Mesenchymal stem cell (in vitro differentiated cells and primary cell): ENCODE data around the gene COL4A4.
"Not testable (repeated sequence)": the region's sequence is repeated elsewhere in the genome, so short reads cannot be mapped to it uniquely, and the experiment has no call there.

Experiments
- DNase-seq: peaks from one replicate; pipeline ENCODE4 v3.0.0-alpha.2; 2013
- H2AFZ ChIP-seq: one replicate; pipeline ENCODE4 v1.6.1; 2013; ENCODE audit warnings: low read depth, mild to moderate bottlenecking, control low read depth, inconsistent platforms, low read length, moderate library complexity
- H2AK5ac ChIP-seq: 2 replicates; pipeline ENCODE4 v1.6.1; 2013; ENCODE audit warnings: low read length, moderate library complexity, mild to moderate bottlenecking, inconsistent platforms; ENCODE audit not compliant: severe bottlenecking
- H2BK120ac ChIP-seq: one replicate; pipeline ENCODE4 v1.6.1; 2013; ENCODE audit warnings: low read depth, mild to moderate bottlenecking, inconsistent platforms, low read length, moderate library complexity
- H2BK12ac ChIP-seq, 2 experiments: one replicate each; pipeline ENCODE4 v1.6.1; 2013; ENCODE audit warnings: inconsistent platforms in 2 of 2, low read length in 2 of 2, mild to moderate bottlenecking in 2 of 2, moderate library complexity in 2 of 2, control low read depth in 1 of 2
- H2BK15ac ChIP-seq: one replicate; pipeline ENCODE4 v1.6.1; 2013; ENCODE audit warnings: mild to moderate bottlenecking, low read depth, inconsistent platforms; ENCODE audit not compliant: poor library complexity, severe bottlenecking
- H2BK5ac ChIP-seq: 2 replicates; pipeline ENCODE4 v1.6.1; 2013; ENCODE audit warnings: low read depth, mild to moderate bottlenecking, low read length, control low read depth, inconsistent platforms; ENCODE audit not compliant: poor library complexity, severe bottlenecking
- H3K14ac ChIP-seq, 2 experiments: one replicate each; pipeline ENCODE4 v1.6.1; 2013; ENCODE audit warnings: inconsistent platforms in 2 of 2, low read length in 2 of 2, control low read depth in 1 of 2, mild to moderate bottlenecking in 1 of 2, moderate library complexity in 1 of 2
- H3K18ac ChIP-seq, 2 experiments: one replicate each; pipeline ENCODE4 v1.6.1; 2013; ENCODE audit warnings: inconsistent platforms in 2 of 2, low read length in 2 of 2, control low read depth in 1 of 2, low read depth in 1 of 2, mild to moderate bottlenecking in 1 of 2
- H3K23ac ChIP-seq, 2 experiments: one replicate each; pipeline ENCODE4 v1.6.1; 2013; ENCODE audit warnings: inconsistent platforms in 2 of 2, low read length in 2 of 2, mild to moderate bottlenecking in 2 of 2, moderate library complexity in 2 of 2, control low read depth in 1 of 2
- H3K27ac ChIP-seq: 2 replicates; pipeline ENCODE4 v1.5.1; 2013; ENCODE audit warnings: mild to moderate bottlenecking, moderate library complexity, low read length, control low read depth, inconsistent platforms; ENCODE audit not compliant: poor library complexity, severe bottlenecking
- H3K27me3 ChIP-seq, 2 experiments: 2 replicates each; pipeline versions ENCODE4 v1.6.1 to v1.7.0; 2013; ENCODE audit warnings: low read length in 2 of 2, mild to moderate bottlenecking in 2 of 2, moderate library complexity in 2 of 2, control low read depth in 1 of 2, inconsistent platforms in 1 of 2; ENCODE audit not compliant: control insufficient read depth in 1 of 2, insufficient read depth in 1 of 2
- H3K36me3 ChIP-seq, 2 experiments: 2 replicates each; pipeline versions ENCODE4 v1.6.1 to v1.7.0; 2013; ENCODE audit warnings: low read length in 2 of 2, control low read depth in 1 of 2, inconsistent platforms in 1 of 2, low read depth in 1 of 2, mild to moderate bottlenecking in 1 of 2; ENCODE audit not compliant: insufficient read depth in 2 of 2, control insufficient read depth in 1 of 2
- H3K4ac ChIP-seq, 2 experiments: one replicate each; pipeline ENCODE4 v1.6.1; 2013; ENCODE audit warnings: inconsistent platforms in 2 of 2, low read length in 2 of 2, mild to moderate bottlenecking in 2 of 2, moderate library complexity in 2 of 2, control low read depth in 1 of 2, low read depth in 1 of 2
- H3K4me1 ChIP-seq: 2 replicates; pipeline ENCODE4 v1.6.1; 2013; ENCODE audit warnings: low read depth, low read length, control low read depth; ENCODE audit not compliant: control insufficient read depth, insufficient read depth
- H3K4me2 ChIP-seq: 2 replicates; pipeline ENCODE4 v1.6.1; 2013; ENCODE audit warnings: low read length, mild to moderate bottlenecking, inconsistent platforms; ENCODE audit not compliant: poor library complexity, severe bottlenecking
- H3K4me3 ChIP-seq, 2 experiments: 2 replicates each; pipeline versions ENCODE4 v1.5.1 to v1.7.0; 2013; ENCODE audit warnings: low read length in 2 of 2, mild to moderate bottlenecking in 2 of 2, control low read depth in 1 of 2, low read depth in 1 of 2; ENCODE audit not compliant: insufficient read depth in 1 of 2
- H3K79me1 ChIP-seq: replicated peaks from 2 replicates; pipeline ENCODE4 v1.6.1; 2013; ENCODE audit warnings: mild to moderate bottlenecking, control low read depth, low read length, inconsistent platforms; ENCODE audit not compliant: poor library complexity, severe bottlenecking
- H3K9ac ChIP-seq: 2 replicates; pipeline ENCODE4 v1.7.0; 2013; ENCODE audit warnings: mild to moderate bottlenecking, low read length, moderate library complexity
- H3K9me3 ChIP-seq: 2 replicates; pipeline ENCODE4 v1.7.0; 2013; ENCODE audit warnings: mild to moderate bottlenecking, low read length; ENCODE audit not compliant: control insufficient read depth
- H4K8ac ChIP-seq: one replicate; pipeline ENCODE4 v1.6.1; 2013; ENCODE audit warnings: inconsistent platforms, mild to moderate bottlenecking, low read length, moderate library complexity
- H4K91ac ChIP-seq: one replicate; pipeline ENCODE4 v1.6.1; 2013; ENCODE audit warnings: mild to moderate bottlenecking, low read length, inconsistent platforms
- WGBS: methylation state at CpG from one replicate; pipeline ENCODE4 v1.1.7; 2013; ENCODE audit warnings: mixed read lengths; 5-methylcytosine and 5-hydroxymethylcytosine counted together

The COL4A4 gene

GRCh38 chr2:227179988-227180685 lies 16.1 kb upstream of the COL4A4 start:
- Histone ChIP-seq H2BK12ac (no peak overlapping the region), H2AK5ac (no peak overlapping the region), H3K9ac (no peak overlapping the region), H3K36me3 (no peaks in the 10 kb centered on the region), H3K4me3 (no peak overlapping the region), H2BK15ac (no peak overlapping the region), H4K8ac (no peak overlapping the region), H3K23ac (no peak overlapping the region), H3K18ac (no peak overlapping the region), H3K79me1 (no peaks in the 10 kb centered on the region), H2AFZ (no peak overlapping the region), H3K4me1 (peaks cover 2% of the 10 kb centered on the region), H3K14ac (no peak overlapping the region), H3K4me2 (no peak overlapping the region), H2BK120ac (no peak overlapping the region), H2BK5ac (no peak overlapping the region), H3K27ac (no peak overlapping the region), H3K27me3 (no peaks in the 10 kb centered on the region), H3K9me3 (no peaks in the 10 kb centered on the region), H4K91ac (no peak overlapping the region), H3K4ac (no peak overlapping the region)
- WGBS, result 81% methylated on average over 11 of the region's 11 CpGs
- no peak for DNase-seq

- no peak overlapping the region for H2BK120ac ChIP-seq
- H3K4ac ChIP-seq, result no peak overlapping the region
- H3K9me3 ChIP-seq, result no peaks in the 10 kb centered on the region
- WGBS, result 96% methylated on average over 10 of the region's 12 CpGs
- H4K91ac ChIP-seq, result no peak overlapping the region
- no peak overlapping the region for H4K8ac ChIP-seq
- H3K4me2 ChIP-seq, result no peak overlapping the region
- no peak overlapping the region for H3K18ac ChIP-seq
- no peak for DNase-seq
- no peak overlapping the region for H3K27ac ChIP-seq
- H3K9ac ChIP-seq, result no peak overlapping the region
- no peak overlapping the region for H2BK5ac ChIP-seq
- no peak overlapping the region for H3K14ac ChIP-seq
- no peak overlapping the region for H2AFZ ChIP-seq
- no peak overlapping the region for H2BK15ac ChIP-seq
- no peaks in the 10 kb centered on the region for H3K79me1 ChIP-seq
- H3K4me1 ChIP-seq, result no peaks in the 10 kb centered on the region
- peak overlapping the region in 1 of 2 experiments; percentile 34 for H3K23ac ChIP-seq
- no peak overlapping the region for H2BK12ac ChIP-seq
- no peaks in the 10 kb centered on the region for H3K27me3 ChIP-seq
- peak overlapping the region in 1 of 2 experiments; percentile 43 for H3K4me3 ChIP-seq
- no peak overlapping the region for H2AK5ac ChIP-seq
- H3K36me3 ChIP-seq, result no peaks in the 10 kb centered on the region
Observed at GRCh38 chr2:227177592-227178336, 13.8 kb upstream of the COL4A4 start.

GRCh38 chr2:227171779-227172178 lies 7.8 kb upstream of the COL4A4 start:
- not testable (repeated sequence) for H3K23ac ChIP-seq, H3K27me3 ChIP-seq, H2BK5ac ChIP-seq, H4K8ac ChIP-seq, H2BK120ac ChIP-seq, H3K79me1 ChIP-seq, H3K9me3 ChIP-seq, H2BK12ac ChIP-seq, H3K4me2 ChIP-seq, H3K4ac ChIP-seq, DNase-seq, H3K14ac ChIP-seq, H3K4me3 ChIP-seq, H2BK15ac ChIP-seq, H3K18ac ChIP-seq, H3K36me3 ChIP-seq, H3K9ac ChIP-seq, H3K4me1 ChIP-seq, H4K91ac ChIP-seq, H3K27ac ChIP-seq, H2AFZ ChIP-seq, H2AK5ac ChIP-seq
- 92% methylated on average over 11 of the region's 11 CpGs for WGBS

- 5% methylated on average over 35 of the region's 38 CpGs for WGBS
- Histone ChIP-seq H3K4me1 (peaks cover 18% of the 10 kb centered on the region), H3K4ac (no peak overlapping the region), H2AK5ac (no peak overlapping the region), H2BK12ac (no peak overlapping the region), H3K27ac (no peak overlapping the region), H3K4me3 (peak overlapping the region; percentile 54 to 69), H2AFZ (no peak overlapping the region), H3K36me3 (no peaks in the 10 kb centered on the region), H3K23ac (no peak overlapping the region), H2BK120ac (no peak overlapping the region), H3K4me2 (peak overlapping the region; percentile 89), H3K14ac (no peak overlapping the region), H3K9me3 (peaks cover 13% of the 10 kb centered on the region), H3K18ac (no peak overlapping the region), H3K79me1 (no peaks in the 10 kb centered on the region), H2BK15ac (no peak overlapping the region), H4K8ac (no peak overlapping the region), H3K9ac (no peak overlapping the region), H4K91ac (no peak overlapping the region), H2BK5ac (no peak overlapping the region), H3K27me3 (peaks cover 62 to 69% of the 10 kb centered on the region in 2 experiments)
- DNase-seq, result no peak
Observed at GRCh38 chr2:227164763-227165291, 822 bp upstream of the COL4A4 start.
